PC-3 (cell line): ENCODE results near the gene TUFM. TPM values are rescaled to one million over a fixed set of nuclear protein-coding genes. Genes with fewer than 3 reads are reported as not detected.
"Not testable (repeated sequence)": the region's sequence is repeated elsewhere in the genome, so short reads cannot be mapped to it uniquely, and the experiment has no call there.

Experiments used
- ATAC-seq: fragments of 200-7000 bp; cut with Tn5 transposase; 2 replicates; pipeline ENCODE4 v1.9.1; 2020; ENCODE audit warnings: mild to moderate bottlenecking, moderate library complexity
- BruUV-seq: library from RNA; stranded (reverse); fragments of 400-500 nt; replicated peaks from 2 replicates; lab custom pipeline; 2021; lab: Mats Ljungman, UMichigan
- CTCF ChIA-PET: fragments of 300-600 bp; sonication (Branson Sonifier 250); formaldehyde crosslinking; loops from one replicate; lab custom pipeline; 2022; ENCODE audit warnings: antibody characterized with exemption; lab: Charles Lee
- POLR2A ChIA-PET: fragments of 300-600 bp; sonication (Branson Sonifier 250); formaldehyde crosslinking; loops from one replicate; lab custom pipeline; 2022; ENCODE audit warnings: antibody characterized with exemption; ENCODE audit not compliant: unreplicated experiment; lab: Charles Lee
- DNase-seq: peaks from one replicate; pipeline ENCODE4 v3.0.0-alpha.2; 2015
- H2AFZ ChIP-seq: fragments of 300-600 bp; sonication (generic); 2 replicates; pipeline ENCODE4 v1.6.0; 2016; ENCODE audit warnings: antibody characterized with exemption, low read length
- H3F3A ChIP-seq: fragments of 300-600 bp; sonication (generic); one replicate; pipeline ENCODE4 v1.6.0; 2017; ENCODE audit warnings: antibody characterized with exemption, low read length, control low read depth, mild to moderate bottlenecking; ENCODE audit not compliant: unreplicated experiment
- H3K27ac ChIP-seq: fragments of 300-600 bp; sonication (generic); 2 replicates; pipeline ENCODE4 v1.5.1; 2016; ENCODE audit warnings: mild to moderate bottlenecking, low read length
- H3K27me3 ChIP-seq: fragments of 300-600 bp; sonication (generic); 2 replicates; pipeline ENCODE4 v1.6.1; 2016; ENCODE audit warnings: low read length, mixed read lengths
- H3K36me3 ChIP-seq: fragments of 300-600 bp; sonication (generic); 2 replicates; pipeline ENCODE4 v1.6.1; 2016; ENCODE audit warnings: low read depth, mixed run types, low read length, mixed read lengths
- H3K4me1 ChIP-seq: fragments of 300-600 bp; sonication (generic); 2 replicates; pipeline ENCODE4 v1.5.1; 2016; ENCODE audit warnings: low read length; ENCODE audit not compliant: insufficient read depth
- H3K4me2 ChIP-seq: fragments of 300-600 bp; sonication (generic); 2 replicates; pipeline ENCODE4 v1.6.0; 2016; ENCODE audit warnings: low read length
- H3K4me3 ChIP-seq: fragments of 300-600 bp; sonication (generic); 2 replicates; pipeline ENCODE4 v1.5.1; 2016; ENCODE audit warnings: mild to moderate bottlenecking, low read length, mixed read lengths
- H3K79me2 ChIP-seq: fragments of 300-600 bp; sonication (generic); 2 replicates; pipeline ENCODE4 v1.6.1; 2017; ENCODE audit warnings: low read length, mixed read lengths
- H3K9ac ChIP-seq: fragments of 300-600 bp; sonication (generic); 2 replicates; pipeline ENCODE4 v1.6.0; 2016; ENCODE audit warnings: mild to moderate bottlenecking, low read length
- H3K9me2 ChIP-seq: fragments of 300-600 bp; sonication (generic); replicated peaks from 2 replicates; pipeline ENCODE4 v1.6.1; 2016; ENCODE audit warnings: mixed run types, low read length, mixed read lengths
- H3K9me3 ChIP-seq: fragments of 300-600 bp; sonication (generic); 2 replicates; pipeline ENCODE4 v1.6.1; 2016; ENCODE audit warnings: low read length, mixed read lengths
- H4K20me1 ChIP-seq: fragments of 300-600 bp; sonication (generic); 2 replicates; pipeline ENCODE4 v1.6.1; 2016; ENCODE audit warnings: low read length, mixed read lengths
- EZH2 ChIP-seq: fragments of 300-600 bp; sonication (generic); IDR thresholded peaks from one replicate; pipeline ENCODE4 v1.6.1; 2017; ENCODE audit warnings: antibody characterized with exemption, mild to moderate bottlenecking, low read length; ENCODE audit not compliant: unreplicated experiment
- EZH2phosphoT487 ChIP-seq: fragments of 300-600 bp; sonication (generic); IDR thresholded peaks from 2 replicates; pipeline ENCODE4 v1.6.1; 2018; ENCODE audit warnings: mild to moderate bottlenecking, antibody characterized with exemption, low read length, borderline replicate concordance
- intact Hi-C: fragments of 100-400 bp; cut with micrococcal nuclease; formaldehyde crosslinking; loops from 2 replicates; pipeline ENCODE4 v1.9.0; 2023
- total RNA-seq: library from RNA; depleted of rRNA; stranded (reverse); fragments of >200 nt; gene quantifications from 2 replicates; pipeline ENCODE4 v1.2.3, GENCODE V29; 2014
- TF ChIP-seq, protein P1 (sequence below): fragments of 300-600 bp; sonication (generic); conservative IDR thresholded peaks from 2 replicates; pipeline ENCODE4 v1.5.1; 2017; ENCODE audit warnings: antibody characterized with exemption, low read depth, mild to moderate bottlenecking, low read length

Gene TUFM
- total RNA-seq, 1 experiment from 2014 or later: 185 TPM

DNA sequence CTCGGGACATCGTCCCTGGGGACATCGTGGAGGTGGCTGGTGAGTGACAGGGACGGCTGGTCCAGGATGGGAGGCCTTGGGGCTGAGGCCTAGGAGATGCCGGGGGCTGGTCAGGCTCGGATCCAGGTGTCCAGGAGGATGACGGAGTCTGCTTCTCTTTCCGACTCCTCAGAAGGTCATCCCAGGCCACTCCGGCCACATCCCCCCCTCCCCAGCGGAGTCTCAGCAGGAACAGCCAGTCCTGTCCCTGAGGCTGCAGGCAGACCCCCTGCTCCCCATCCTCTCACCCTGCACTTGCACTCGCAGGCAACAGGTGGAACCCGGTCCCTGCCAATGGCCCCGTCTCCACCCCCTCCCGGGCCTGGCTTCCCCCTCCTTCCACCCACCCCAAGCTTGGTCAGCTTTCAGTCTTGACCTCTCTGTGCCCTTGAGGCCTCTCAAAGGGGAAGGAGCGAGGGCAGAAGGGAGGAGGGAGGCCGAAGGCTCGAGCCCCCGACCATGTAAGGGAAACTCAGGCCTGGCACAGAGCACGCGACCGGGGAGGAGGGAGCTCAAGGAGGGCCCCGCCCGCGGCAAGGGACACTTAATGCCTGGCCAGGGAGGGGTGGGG is 36.5 kb upstream of the TUFM start:
- BruUV-seq: no TSS peak
- H3K4me1 ChIP-seq: peaks cover 8% of the 10 kb centered on the region; the same call in 1 of the 2 replicates
- intact Hi-C loops: no loop called here
- no peak overlapping the region for H2AFZ ChIP-seq
- H3K4me3 ChIP-seq: no peak overlapping the region
- TF ChIP-seq EZH2phosphoT487 (no peak), EZH2 (no peak)
- TF ChIP-seq, protein P1, sequence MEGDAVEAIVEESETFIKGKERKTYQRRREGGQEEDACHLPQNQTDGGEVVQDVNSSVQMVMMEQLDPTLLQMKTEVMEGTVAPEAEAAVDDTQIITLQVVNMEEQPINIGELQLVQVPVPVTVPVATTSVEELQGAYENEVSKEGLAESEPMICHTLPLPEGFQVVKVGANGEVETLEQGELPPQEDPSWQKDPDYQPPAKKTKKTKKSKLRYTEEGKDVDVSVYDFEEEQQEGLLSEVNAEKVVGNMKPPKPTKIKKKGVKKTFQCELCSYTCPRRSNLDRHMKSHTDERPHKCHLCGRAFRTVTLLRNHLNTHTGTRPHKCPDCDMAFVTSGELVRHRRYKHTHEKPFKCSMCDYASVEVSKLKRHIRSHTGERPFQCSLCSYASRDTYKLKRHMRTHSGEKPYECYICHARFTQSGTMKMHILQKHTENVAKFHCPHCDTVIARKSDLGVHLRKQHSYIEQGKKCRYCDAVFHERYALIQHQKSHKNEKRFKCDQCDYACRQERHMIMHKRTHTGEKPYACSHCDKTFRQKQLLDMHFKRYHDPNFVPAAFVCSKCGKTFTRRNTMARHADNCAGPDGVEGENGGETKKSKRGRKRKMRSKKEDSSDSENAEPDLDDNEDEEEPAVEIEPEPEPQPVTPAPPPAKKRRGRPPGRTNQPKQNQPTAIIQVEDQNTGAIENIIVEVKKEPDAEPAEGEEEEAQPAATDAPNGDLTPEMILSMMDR: no peak
- no peak overlapping the region for H3K9ac ChIP-seq
- DNase-seq: no peak
- ChIA-PET POLR2A (no interaction called here), CTCF (no interaction called here)
- ATAC-seq: no peak
- H3K79me2 ChIP-seq: no peaks in the 10 kb centered on the region
- H3K4me2 ChIP-seq: no peak overlapping the region
- H3K36me3 ChIP-seq: no peaks in the 10 kb centered on the region
- H3K9me3 ChIP-seq: no peaks in the 10 kb centered on the region
- no peaks in the 10 kb centered on the region for H3F3A ChIP-seq
- no peaks in the 10 kb centered on the region for H3K9me2 ChIP-seq
- no peak overlapping the region for H3K27ac ChIP-seq
- no peaks in the 10 kb centered on the region for H4K20me1 ChIP-seq
- no peaks in the 10 kb centered on the region for H3K27me3 ChIP-seq

DNA sequence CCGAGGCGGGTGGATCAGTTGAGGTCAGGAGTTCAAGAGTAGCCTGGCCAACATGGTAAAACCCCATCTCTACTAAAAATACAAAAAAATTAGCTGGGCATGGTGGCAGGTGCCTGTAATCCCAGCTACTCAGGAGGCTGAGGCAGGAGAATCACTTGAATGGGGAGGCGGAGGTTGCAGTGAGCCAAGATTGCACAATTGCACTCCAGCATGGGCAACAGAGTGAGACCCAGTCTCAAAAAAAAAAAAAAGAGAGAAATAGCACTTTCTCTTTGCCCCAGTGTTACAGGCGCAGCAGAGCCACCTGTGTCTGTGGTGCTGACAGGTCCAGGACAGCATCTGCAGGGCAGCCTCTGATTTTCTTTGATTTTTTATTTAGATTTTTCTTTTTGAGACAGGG is 35.4 kb upstream of the TUFM start:
- H3K79me2 ChIP-seq, H3K9me3 ChIP-seq, H4K20me1 ChIP-seq, H3K27me3 ChIP-seq, DNase-seq, H3K9me2 ChIP-seq, H3K4me2 ChIP-seq, H3F3A ChIP-seq, ATAC-seq, BruUV-seq, H3K9ac ChIP-seq, H3K36me3 ChIP-seq, H3K27ac ChIP-seq, POLR2A ChIA-PET, H3K4me1 ChIP-seq, H3K4me3 ChIP-seq, H2AFZ ChIP-seq, intact Hi-C loops: not testable (repeated sequence)
- CTCF ChIA-PET: interaction anchor here (0.7 kb wide), 1 partner anchor 96 kb away, joined by 6 read pairs; no protein-coding TSS in a partner anchor

DNA sequence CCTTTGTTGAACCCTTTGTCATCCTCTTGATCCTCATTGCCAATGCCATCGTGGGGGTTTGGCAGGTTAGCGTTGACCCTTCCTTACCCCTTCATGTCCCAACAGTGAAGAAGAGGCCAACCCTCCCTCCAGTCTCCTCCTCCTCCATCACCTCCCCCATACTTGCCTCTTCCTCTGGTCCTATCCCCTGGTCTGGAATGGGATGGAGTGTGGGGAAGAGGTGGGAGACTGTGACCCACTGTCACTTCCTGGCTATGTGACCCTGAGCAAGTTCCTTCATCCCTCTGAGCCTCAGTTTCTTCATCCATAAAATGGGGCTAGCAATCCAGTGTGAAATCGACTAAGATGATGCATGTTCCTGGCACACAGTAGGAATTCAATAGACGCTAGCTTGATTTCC is 34.8 kb upstream of the TUFM start:
- no peaks in the 10 kb centered on the region for H3K79me2 ChIP-seq
- DNase-seq: no peak
- CTCF ChIA-PET: interaction anchor here (0.7 kb wide), 1 partner anchor 97 kb away, joined by 6 read pairs; no protein-coding TSS in a partner anchor

More for the DNA sequence above, 34.8 kb upstream of the TUFM start:
- Histone ChIP-seq H3K4me3 (no peak overlapping the region), H3K9me3 (no peaks in the 10 kb centered on the region), H3K27me3 (no peaks in the 10 kb centered on the region), H3K4me1 (peaks cover 8% of the 10 kb centered on the region; the same call in 1 of the 2 replicates), H3F3A (no peaks in the 10 kb centered on the region), H4K20me1 (no peaks in the 10 kb centered on the region), H3K4me2 (no peak overlapping the region), H2AFZ (no peak overlapping the region), H3K36me3 (no peaks in the 10 kb centered on the region), H3K27ac (no peak overlapping the region), H3K9ac (no peak overlapping the region), H3K9me2 (no peaks in the 10 kb centered on the region)
- POLR2A ChIA-PET: no interaction called here
- TF ChIP-seq EZH2phosphoT487 (no peak), EZH2 (no peak)
- TF ChIP-seq, protein P1: no peak
- no peak for ATAC-seq
- BruUV-seq: no TSS peak
- intact Hi-C loops: no loop called here
